Measurements from ENCODE around the gene KMT5C. TPM values are rescaled to one million over a fixed set of nuclear protein-coding genes. Genes with fewer than 3 reads are reported as not detected.

KMT5C gene
- total RNA-seq, 2 donors from 2014 or later: 73.1 to 80.6 TPM

GRCh38 chr19:55365245-55365644 lies 25.6 kb downstream of the KMT5C start:
- Histone ChIP-seq H3K4me1 (ENCODE audit: control insufficient read depth, insufficient read depth, low read length) (no peaks in the 10 kb centered on the region), H3K36me3 (ENCODE audit: control insufficient read depth, insufficient read depth, low read length) (no peaks in the 10 kb centered on the region), H3K9me3 (ENCODE audit: control insufficient read depth, low read length) (no peaks in the 10 kb centered on the region), H3K27ac (ENCODE audit: low read depth, low read length) (no peak overlapping the region), H3K9ac (ENCODE audit: extremely low read depth, low read length, poor library complexity, severe bottlenecking) (no peak overlapping the region), H3K4me3 (ENCODE audit: low read length) (no peak overlapping the region), H3K27me3 (ENCODE audit: control insufficient read depth, insufficient read depth, low read length, poor library complexity, severe bottlenecking) (peaks cover 23% of the 10 kb centered on the region)
- Mint-ChIP-seq H3K9me3 (no peaks in the 10 kb centered on the region), H3K4me1 (no peaks in the 10 kb centered on the region), H3K27me3 (ENCODE audit: insufficient read depth) (peaks cover 39% of the 10 kb centered on the region), H3K36me3 (ENCODE audit: low read depth) (no peaks in the 10 kb centered on the region), H3K4me3 (no peak overlapping the region), H3K27ac (no peak overlapping the region)
- WGBS, 2 experiments (ENCODE audit: insufficient coverage in 1 of 2, insufficient read length in 1 of 2): 79 to 82% methylated on average over 7 to 8 of the region's 8 CpGs
- TF ChIP-seq CTCF (conservative IDR thresholded peaks at IDR 0.05): no peak
- no peak for DNase-seq

GRCh38 chr19:55365964-55366363 lies 26.3 kb downstream of the KMT5C start:
- WGBS, 2 experiments (ENCODE audit: insufficient coverage in 1 of 2, insufficient read length in 1 of 2): 89 to 94% methylated on average over 8 to 19 of the region's 19 CpGs
- Histone ChIP-seq H3K36me3 (ENCODE audit: control insufficient read depth, insufficient read depth, low read length) (no peaks in the 10 kb centered on the region), H3K27me3 (ENCODE audit: control insufficient read depth, insufficient read depth, low read length, poor library complexity, severe bottlenecking) (peaks cover 29% of the 10 kb centered on the region), H3K4me3 (ENCODE audit: low read length) (no peak overlapping the region), H3K9ac (ENCODE audit: extremely low read depth, low read length, poor library complexity, severe bottlenecking) (no peak overlapping the region), H3K27ac (ENCODE audit: low read depth, low read length) (no peak overlapping the region), H3K9me3 (ENCODE audit: control insufficient read depth, low read length) (no peaks in the 10 kb centered on the region), H3K4me1 (ENCODE audit: control insufficient read depth, insufficient read depth, low read length) (no peaks in the 10 kb centered on the region)
- Mint-ChIP-seq H3K27ac (no peak overlapping the region), H3K27me3 (ENCODE audit: insufficient read depth) (peaks cover 45% of the 10 kb centered on the region), H3K9me3 (no peaks in the 10 kb centered on the region), H3K4me3 (no peak overlapping the region), H3K36me3 (ENCODE audit: low read depth) (no peaks in the 10 kb centered on the region), H3K4me1 (no peaks in the 10 kb centered on the region)
- no peak for TF ChIP-seq CTCF (conservative IDR thresholded peaks at IDR 0.05)
- no peak for DNase-seq

- Histone ChIP-seq H3K4me3 (ENCODE audit: low read length) (no peak overlapping the region), H3K36me3 (ENCODE audit: control insufficient read depth, insufficient read depth, low read length) (no peaks in the 10 kb centered on the region), H3K9me3 (ENCODE audit: control insufficient read depth, low read length) (no peaks in the 10 kb centered on the region), H3K4me1 (ENCODE audit: control insufficient read depth, insufficient read depth, low read length) (no peaks in the 10 kb centered on the region), H3K27me3 (ENCODE audit: control insufficient read depth, insufficient read depth, low read length, poor library complexity, severe bottlenecking) (peaks cover 37% of the 10 kb centered on the region), H3K9ac (ENCODE audit: extremely low read depth, low read length, poor library complexity, severe bottlenecking) (no peak overlapping the region), H3K27ac (ENCODE audit: low read depth, low read length) (no peak overlapping the region)
- no peak for TF ChIP-seq CTCF (conservative IDR thresholded peaks at IDR 0.05)
- H3K4me3 Mint-ChIP-seq: no peak overlapping the region
- no peak for DNase-seq
- H3K36me3 Mint-ChIP-seq (ENCODE audit: low read depth): no peaks in the 10 kb centered on the region
- H3K9me3 Mint-ChIP-seq: no peaks in the 10 kb centered on the region
- no peaks in the 10 kb centered on the region for H3K4me1 Mint-ChIP-seq
- 91% methylated on average over 1 of the region's 3 CpGs; no CpG with 5 or more reads in 1 of the 2 experiments for WGBS, 2 experiments (ENCODE audit: insufficient coverage in 1 of 2, insufficient read length in 1 of 2)
- H3K27ac Mint-ChIP-seq: no peak overlapping the region
- peaks cover 54% of the 10 kb centered on the region for H3K27me3 Mint-ChIP-seq (ENCODE audit: insufficient read depth)
Observed at GRCh38 chr19:55366790-55367189, 27.1 kb downstream of the KMT5C start.

Measured in endodermal cell (in vitro differentiated cells).